Endothelial cell of umbilical vein (primary cell): ENCODE data around the gene CHD6. TPM values are rescaled to one million over a fixed set of nuclear protein-coding genes. Genes with fewer than 3 reads are reported as not detected.

ENCODE experiments used
- BruUV-seq: library from RNA; stranded (reverse); fragments of 400-500 nt; replicated peaks from 2 replicates; lab custom pipeline; 2021; lab: Mats Ljungman, UMichigan
- CTCF ChIA-PET: fragments of 300-600, 350-600 bp; sonication (Branson Sonifier 250); formaldehyde crosslinking; loops from one replicate; lab custom pipeline; 2021; ENCODE audit warnings: antibody characterized with exemption, inconsistent platforms; lab: Charles Lee
- POLR2A ChIA-PET: fragments of 300-600, 350-600 bp; sonication (Branson Sonifier 250); formaldehyde crosslinking; loops from one replicate; lab custom pipeline; 2021; ENCODE audit warnings: antibody characterized with exemption, inconsistent platforms; lab: Charles Lee
- DNase-seq: peaks from one replicate; pipeline ENCODE4 v3.0.0-alpha.2; 2011; ENCODE audit warnings: low read depth, low spot score
- FAIRE-seq: peaks from 2 replicates; lab custom pipeline; 2011; peaks lifted over from hg19 to GRCh38; lab: Jason Lieb, UNC
- H2AFZ ChIP-seq: 2 replicates; pipeline ENCODE4 v1.6.0; 2012; ENCODE audit warnings: low read depth, low read length, control low read depth, inconsistent platforms
- H3K27ac ChIP-seq: 2 replicates; pipeline ENCODE4 v1.5.1; 2011; ENCODE audit warnings: low read depth, mild to moderate bottlenecking, control low read depth, low read length, moderate library complexity; ENCODE audit not compliant: insufficient read depth
- H3K27me3 ChIP-seq, 2 experiments: 2 replicates each; pipeline versions ENCODE4 v1.6.0 to v1.6.1; 2011; ENCODE audit warnings: low read length in 2 of 2, mixed read lengths in 1 of 2; ENCODE audit not compliant: control insufficient read depth in 2 of 2, insufficient read depth in 2 of 2
- H3K36me3 ChIP-seq, 2 experiments: 2 replicates in 1 of 2; 3 replicates in 1 of 2; pipeline ENCODE4 v1.5.1; 2011; ENCODE audit warnings: low read length in 2 of 2, mild to moderate bottlenecking in 1 of 2, moderate library complexity in 1 of 2; ENCODE audit not compliant: control insufficient read depth in 2 of 2, insufficient read depth in 2 of 2; ENCODE audit errors: extremely low read depth in 1 of 2
- H3K4me1 ChIP-seq: 3 replicates; pipeline ENCODE4 v1.5.1; 2011; ENCODE audit warnings: mild to moderate bottlenecking, low read length; ENCODE audit not compliant: control insufficient read depth, insufficient read depth; ENCODE audit errors: extremely low read depth
- H3K4me2 ChIP-seq: 2 replicates; pipeline ENCODE4 v1.6.1; 2011; ENCODE audit warnings: low read length, control low read depth, mixed read lengths; ENCODE audit not compliant: insufficient read depth
- H3K4me3 ChIP-seq, 3 experiments: fragments of 200-600 bp in 1 of 3; sonication (generic), shearing (Covaris generic) in 1 of 3; replicated peaks in 1 of 3; 2 replicates each; pipeline ENCODE4 v1.5.1; 2011 to 2016; ENCODE audit warnings: control low read depth in 3 of 3, low read length in 3 of 3, mild to moderate bottlenecking in 2 of 3, inconsistent platforms in 1 of 3, low read depth in 1 of 3, moderate library complexity in 1 of 3; ENCODE audit not compliant: insufficient read depth in 1 of 3
- H3K79me2 ChIP-seq: 2 replicates; pipeline ENCODE4 v1.6.0; 2012; ENCODE audit warnings: low read length, inconsistent platforms; ENCODE audit not compliant: control insufficient read depth, insufficient read depth
- H3K9ac ChIP-seq: replicated peaks from 2 replicates; pipeline ENCODE3; 2011; ENCODE audit warnings: low read length, control low read depth; ENCODE audit not compliant: insufficient read depth; ENCODE audit errors: extremely low read depth
- H3K9me1 ChIP-seq: replicated peaks from 3 replicates; pipeline ENCODE4 v1.6.0; 2011; ENCODE audit warnings: mild to moderate bottlenecking, low read length; ENCODE audit not compliant: control insufficient read depth, insufficient read depth; ENCODE audit errors: extremely low read depth
- H3K9me3 ChIP-seq: replicated peaks from 2 replicates; pipeline ENCODE4 v1.5.1; 2012; ENCODE audit warnings: low read length, inconsistent platforms; ENCODE audit not compliant: control insufficient read depth, insufficient read depth
- H4K20me1 ChIP-seq: replicated peaks from 2 replicates; pipeline ENCODE3; 2011; ENCODE audit warnings: mild to moderate bottlenecking, low read length; ENCODE audit not compliant: control insufficient read depth, insufficient read depth; ENCODE audit errors: extremely low read depth
- EZH2 ChIP-seq: IDR thresholded peaks from 2 replicates; pipeline ENCODE4 v1.6.1; 2012; ENCODE audit warnings: borderline replicate concordance, low read depth, mild to moderate bottlenecking, moderate library complexity, low read length, inconsistent platforms; ENCODE audit not compliant: severe bottlenecking
- FOS ChIP-seq: IDR thresholded peaks from 2 replicates; pipeline ENCODE4 v1.6.1; 2011; ENCODE audit warnings: mild to moderate bottlenecking, low read length, moderate library complexity, borderline replicate concordance; ENCODE audit not compliant: insufficient read depth
- GATA2 ChIP-seq: IDR thresholded peaks from 2 replicates; pipeline ENCODE4 v1.7.0; 2011; ENCODE audit warnings: low read depth, mild to moderate bottlenecking, moderate library complexity, mixed read lengths, low read length; ENCODE audit not compliant: insufficient read length, insufficient read depth
- JUN ChIP-seq: IDR thresholded peaks from 2 replicates; pipeline ENCODE4 v1.6.1; 2011; ENCODE audit warnings: borderline replicate concordance, low read depth; ENCODE audit not compliant: insufficient read length, insufficient read depth
- MYC ChIP-seq: IDR thresholded peaks from one replicate; pipeline ENCODE4 v1.6.1; 2011; ENCODE audit warnings: mild to moderate bottlenecking, low read depth, low read length
- POLR2A ChIP-seq: IDR thresholded peaks from 2 replicates; pipeline ENCODE4 v1.6.1; 2012; ENCODE audit warnings: low read depth, mild to moderate bottlenecking, control low read depth, low read length
- POLR2AphosphoS5 ChIP-seq: IDR thresholded peaks from 2 replicates; pipeline ENCODE4 v1.6.1; 2012; ENCODE audit warnings: low read depth, mild to moderate bottlenecking, control low read depth, low read length, moderate library complexity; ENCODE audit not compliant: insufficient read depth
- dilution Hi-C: fragments of 300-500 bp; cut with MboI; formaldehyde crosslinking; loops from one replicate; pipeline ENCODE4 v1.15.0; 2019; ENCODE audit warnings: low sequenced_read_pairs; ENCODE audit not compliant: extremely low pct_ligation_motif_present
- intact Hi-C: fragments of 100-400 bp; cut with micrococcal nuclease; formaldehyde crosslinking; loops from one replicate; pipeline ENCODE4 v1.10.0; 2022
- polyA plus RNA-seq, 4 experiments: library from polyadenylated mRNA; depleted of rRNA in 3 of 4; stranded (reverse) in 3 of 4; unstranded in 1 of 4; fragments of >200 nt; gene quantifications; 2 replicates each; pipeline versions ENCODE4 v1.2.1 to v1.2.3, GENCODE V29; 2011 to 2012; ENCODE audit warnings: missing spikeins in 1 of 4
- total RNA-seq: library from RNA; stranded (reverse); gene quantifications from 2 replicates; pipeline ENCODE4 v1.2.3, GENCODE V29; 2021
- TF ChIP-seq, protein P1 (sequence below), 2 donors: IDR thresholded peaks; 1 replicate in 1 of 2; 2 replicates in 1 of 2; pipeline ENCODE4 v1.5.1; 2011; ENCODE audit warnings: low read length in 2 of 2, mild to moderate bottlenecking in 2 of 2, moderate library complexity in 2 of 2, control low read depth in 1 of 2, inconsistent platforms in 1 of 2, low read depth in 1 of 2; ENCODE audit not compliant: insufficient read depth in 1 of 2; ENCODE audit errors: extremely low read depth in 1 of 2
- TF ChIP-seq, protein P2 (sequence below): IDR thresholded peaks from 2 replicates; pipeline ENCODE4 v1.6.1; 2011; ENCODE audit not compliant: insufficient read depth, insufficient read length

The CHD6 gene
- total and polyA plus RNA-seq, 2 donors (not counting 3 experiments of a cell fraction or from before 2014, with no cell fraction given), result 7.2 to 33.7 TPM

DNA sequence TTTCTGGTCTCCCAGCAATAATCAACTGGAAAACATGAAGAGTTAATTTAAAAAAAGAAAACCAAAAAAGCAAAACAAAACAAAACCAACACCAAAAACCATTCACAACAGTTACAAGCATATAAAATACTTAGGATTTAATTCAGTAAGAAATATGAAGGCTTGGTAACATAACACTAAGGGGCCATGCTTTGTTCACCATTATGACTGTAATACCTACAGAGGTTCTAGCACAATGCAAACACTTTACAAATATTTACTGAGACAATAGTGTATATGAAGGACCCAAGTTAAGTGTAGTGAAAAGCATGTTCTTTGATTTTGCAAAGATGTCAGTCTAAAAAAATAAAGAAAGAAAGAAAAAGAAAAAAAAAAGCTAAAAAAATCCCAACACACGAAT is 141.7 kb downstream of the CHD6 start:
- Histone ChIP-seq H3K27ac (no peak overlapping the region), H3K36me3 (peaks cover 0 to 5% of the 10 kb centered on the region in 2 experiments), H3K9me1 (peaks cover 2% of the 10 kb centered on the region), H3K9me3 (no peaks in the 10 kb centered on the region), H3K4me2 (no peak overlapping the region), H3K4me1 (peaks cover 12% of the 10 kb centered on the region), H3K27me3 (no peaks in the 10 kb centered on the region), H3K79me2 (no peaks in the 10 kb centered on the region), H3K9ac (no peak overlapping the region), H2AFZ (no peak overlapping the region), H4K20me1 (no peaks in the 10 kb centered on the region), H3K4me3 (no peak overlapping the region)
- CTCF ChIA-PET, result no interaction called here
- FAIRE-seq (no peak), DNase-seq (no peak)
- dilution Hi-C loops (no loop called here), intact Hi-C loops (loop anchor here (10.0 kb wide), 1 partner anchor 138 kb away; the partner anchor contains the start of gene CHD6)
- no TSS peak for BruUV-seq
- POLR2A ChIA-PET, result no interaction called here
- TF ChIP-seq, protein P1, sequence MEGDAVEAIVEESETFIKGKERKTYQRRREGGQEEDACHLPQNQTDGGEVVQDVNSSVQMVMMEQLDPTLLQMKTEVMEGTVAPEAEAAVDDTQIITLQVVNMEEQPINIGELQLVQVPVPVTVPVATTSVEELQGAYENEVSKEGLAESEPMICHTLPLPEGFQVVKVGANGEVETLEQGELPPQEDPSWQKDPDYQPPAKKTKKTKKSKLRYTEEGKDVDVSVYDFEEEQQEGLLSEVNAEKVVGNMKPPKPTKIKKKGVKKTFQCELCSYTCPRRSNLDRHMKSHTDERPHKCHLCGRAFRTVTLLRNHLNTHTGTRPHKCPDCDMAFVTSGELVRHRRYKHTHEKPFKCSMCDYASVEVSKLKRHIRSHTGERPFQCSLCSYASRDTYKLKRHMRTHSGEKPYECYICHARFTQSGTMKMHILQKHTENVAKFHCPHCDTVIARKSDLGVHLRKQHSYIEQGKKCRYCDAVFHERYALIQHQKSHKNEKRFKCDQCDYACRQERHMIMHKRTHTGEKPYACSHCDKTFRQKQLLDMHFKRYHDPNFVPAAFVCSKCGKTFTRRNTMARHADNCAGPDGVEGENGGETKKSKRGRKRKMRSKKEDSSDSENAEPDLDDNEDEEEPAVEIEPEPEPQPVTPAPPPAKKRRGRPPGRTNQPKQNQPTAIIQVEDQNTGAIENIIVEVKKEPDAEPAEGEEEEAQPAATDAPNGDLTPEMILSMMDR (IDR thresholded peaks at IDR 0.05; ENCODE audit: extremely low read depth in 1 of 2, insufficient read depth in 1 of 2, low read depth in 1 of 2, low read length in 2 of 2), result no peak
- TF ChIP-seq, protein P2, sequence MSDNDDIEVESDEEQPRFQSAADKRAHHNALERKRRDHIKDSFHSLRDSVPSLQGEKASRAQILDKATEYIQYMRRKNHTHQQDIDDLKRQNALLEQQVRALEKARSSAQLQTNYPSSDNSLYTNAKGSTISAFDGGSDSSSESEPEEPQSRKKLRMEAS, result no peak
- TF ChIP-seq POLR2AphosphoS5, result no peak
- TF ChIP-seq JUN, result no peak
- no peak for TF ChIP-seq POLR2A
- TF ChIP-seq MYC, result no peak
- no peak for TF ChIP-seq EZH2
- TF ChIP-seq GATA2, result no peak
- TF ChIP-seq FOS, result no peak
